ENCODE results near the gene FAM13A. TPM values are rescaled to one million over a fixed set of nuclear protein-coding genes. Genes with fewer than 3 reads are reported as not detected.

FAM13A gene
- total and polyA plus RNA-seq, 10 of the 15 experiments (the other 5 are each of a cell fraction or from before 2014, with no cell fraction given): 0.05 to 1.8 (median 0.27) TPM; not detected in 1

- no peaks in the 10 kb centered on the region for H3K9me3 ChIP-seq (replicated peaks; ENCODE audit: control insufficient read depth, insufficient read depth, low read length)
- ChIA-PET SMC1A (ENCODE audit: uncharacterized antibody, unreplicated experiment) (interaction anchor here (0.8 to 1.8 kb wide), 8 partner anchors 9 to 176 kb away, joined by 3 to 9 read pairs (median 4); partner anchors contain the start of gene FAM13A), CTCF (interaction anchor here (0.6 to 1.6 kb wide), 4 partner anchors 9 to 22 kb away, joined by 3 to 6 read pairs (median 4); no protein-coding TSS in a partner anchor), POLR2A (interaction anchor here (1.6 kb wide), 1 partner anchor 20 kb away, joined by 5 read pairs; no protein-coding TSS in a partner anchor), RAD21 (ENCODE audit: unreplicated experiment) (interaction anchor here (1.7 kb wide), 1 partner anchor 10 kb away, joined by 5 read pairs; no protein-coding TSS in a partner anchor)
- H3K79me2 ChIP-seq (ENCODE audit: control insufficient read depth, insufficient read depth, low read length): no peaks in the 10 kb centered on the region
- no peaks in the 10 kb centered on the region for H3K4me1 ChIP-seq (ENCODE audit: control insufficient read depth, insufficient read depth, low read length)
- ATAC-seq (no peak), FAIRE-seq (no peak), DNase-seq (ENCODE audit: low read depth, low spot score) (no peak)
- WGBS (ENCODE audit: insufficient coverage, insufficient replicate concordance, low lambda C conversion rate, missing lambda C conversion rate): 0% methylated on average over 2 of the region's 2 CpGs
- no peak overlapping the region for H3K4me2 ChIP-seq (ENCODE audit: control insufficient read depth, insufficient read depth)
- no peak overlapping the region for H3K9ac ChIP-seq (ENCODE audit: control insufficient read depth, insufficient read depth, low read length)
- H3K4me3 ChIP-seq: no peak overlapping the region
- H3K27me3 ChIP-seq (replicated peaks in 1 of 2; ENCODE audit: control insufficient read depth in 2 of 2, insufficient read depth in 2 of 2, low read length in 1 of 2): no peaks in the 10 kb centered on the region
- in situ Hi-C loops (cut with MboI): no loop called here
- no peaks in the 10 kb centered on the region for H3K36me3 ChIP-seq (ENCODE audit: control insufficient read depth in 2 of 2, insufficient read depth in 2 of 2, low read length in 1 of 2)
- no peak overlapping the region for H2AFZ ChIP-seq (ENCODE audit: control insufficient read depth, low read depth, low read length)
- TF ChIP-seq NR2C2 (IDR thresholded peaks at IDR 0.05; ENCODE audit: borderline replicate concordance, control insufficient read depth, insufficient read length, low read depth) (no peak), SUZ12 (IDR thresholded peaks at IDR 0.05; ENCODE audit: unreplicated experiment) (no peak), HDAC2 (IDR thresholded peaks at IDR 0.05) (no peak), JUND (IDR thresholded peaks at IDR 0.05; ENCODE audit: low read depth, low read length) (no peak), POLR2AphosphoS2 (IDR thresholded peaks at IDR 0.05; ENCODE audit: low read depth, low read length) (no peak), MYB (IDR thresholded peaks at IDR 0.05; ENCODE audit: borderline replicate concordance, low read depth, low read length) (no peak), CBX3 (IDR thresholded peaks at IDR 0.05; ENCODE audit: borderline replicate concordance, low read depth) (no peak), RB1 (IDR thresholded peaks at IDR 0.05; ENCODE audit: borderline replicate concordance) (no peak), SREBF2 (IDR thresholded peaks at IDR 0.05; ENCODE audit: low read length) (no peak), GATAD2B (conservative IDR thresholded peaks at IDR 0.05; ENCODE audit: low read depth) (no peak), JUNB (IDR thresholded peaks at IDR 0.05) (no peak), SMARCA5 (IDR thresholded peaks at IDR 0.05) (no peak)
- intact Hi-C loops (cut with micrococcal nuclease; ENCODE audit: unreplicated experiment): no loop called here
- H3K27ac ChIP-seq (ENCODE audit: control insufficient read depth, insufficient read depth): no peak overlapping the region
- no peaks in the 10 kb centered on the region for H4K20me1 ChIP-seq (ENCODE audit: control insufficient read depth, insufficient read depth)
- no TSS peak for BruUV-seq (replicated peaks)
Observed at GRCh38 chr4:88881227-88881569, 175.8 kb downstream of the FAM13A start.

All from GM12878 (cell line).